Stimulated activated CD4-positive, alpha-beta T cell treated with anti-CD3 and anti-CD28 coated beads, Interleukin-2, amount 100 ng/mL, for 4 hours (primary cell): Measurements from ENCODE around the gene CHRM1.
"Not testable (repeated sequence)": the region's sequence is repeated elsewhere in the genome, so short reads cannot be mapped to it uniquely, and the experiment has no call there.

Experiments
- DNase-seq: peaks from one replicate; pipeline ENCODE4 v3.0.0-alpha.2; 2020; ENCODE audit warnings: low read depth

The CHRM1 gene, protein sequence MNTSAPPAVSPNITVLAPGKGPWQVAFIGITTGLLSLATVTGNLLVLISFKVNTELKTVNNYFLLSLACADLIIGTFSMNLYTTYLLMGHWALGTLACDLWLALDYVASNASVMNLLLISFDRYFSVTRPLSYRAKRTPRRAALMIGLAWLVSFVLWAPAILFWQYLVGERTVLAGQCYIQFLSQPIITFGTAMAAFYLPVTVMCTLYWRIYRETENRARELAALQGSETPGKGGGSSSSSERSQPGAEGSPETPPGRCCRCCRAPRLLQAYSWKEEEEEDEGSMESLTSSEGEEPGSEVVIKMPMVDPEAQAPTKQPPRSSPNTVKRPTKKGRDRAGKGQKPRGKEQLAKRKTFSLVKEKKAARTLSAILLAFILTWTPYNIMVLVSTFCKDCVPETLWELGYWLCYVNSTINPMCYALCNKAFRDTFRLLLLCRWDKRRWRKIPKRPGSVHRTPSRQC

DNA sequence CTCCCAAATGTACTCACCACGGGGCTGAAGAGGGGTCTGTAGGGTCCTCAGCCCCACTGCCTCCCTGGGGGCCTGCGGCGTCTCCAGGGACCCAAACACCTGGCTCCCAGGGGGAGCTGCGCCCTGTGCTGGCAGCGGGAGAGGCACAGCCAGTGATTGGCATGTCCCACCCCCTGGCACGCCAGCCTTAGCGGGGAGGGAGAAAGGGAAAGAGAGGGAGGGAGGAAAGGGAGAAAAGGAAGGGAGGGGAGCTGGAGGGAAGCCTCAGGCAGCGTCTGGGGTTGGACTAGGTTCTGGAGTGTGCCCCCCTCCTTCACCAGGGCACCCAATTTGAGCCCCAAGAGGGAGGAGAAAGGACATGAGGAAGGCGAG is at the start of gene CHRM1:
CHRM1 (minus strand) TSS at position 163 of the 372 bp plus-strand sequence. CDS start 10,263 bp downstream, outside the sequence.
- DNase-seq, result no peak

DNA sequence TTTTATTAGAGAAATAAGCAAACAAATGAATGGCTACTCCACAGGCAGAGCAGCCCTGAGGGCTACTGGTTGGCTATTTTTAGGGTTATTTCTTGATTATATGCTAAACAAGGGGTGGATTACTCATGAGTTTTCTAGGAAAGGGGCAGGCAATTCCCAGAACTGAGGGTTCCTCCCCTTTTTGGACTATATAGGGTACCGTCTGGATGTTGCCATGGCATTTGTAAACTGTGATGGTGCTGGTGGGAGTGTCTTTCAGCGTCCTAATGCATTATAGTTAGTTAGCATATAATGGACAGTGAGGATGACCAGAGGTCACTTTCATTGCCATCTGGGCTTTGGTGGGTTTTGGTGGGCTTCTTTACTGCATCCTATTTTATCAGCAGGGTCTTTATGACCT is 44.4 kb upstream of the CHRM1 start:
- no peak for DNase-seq

DNA sequence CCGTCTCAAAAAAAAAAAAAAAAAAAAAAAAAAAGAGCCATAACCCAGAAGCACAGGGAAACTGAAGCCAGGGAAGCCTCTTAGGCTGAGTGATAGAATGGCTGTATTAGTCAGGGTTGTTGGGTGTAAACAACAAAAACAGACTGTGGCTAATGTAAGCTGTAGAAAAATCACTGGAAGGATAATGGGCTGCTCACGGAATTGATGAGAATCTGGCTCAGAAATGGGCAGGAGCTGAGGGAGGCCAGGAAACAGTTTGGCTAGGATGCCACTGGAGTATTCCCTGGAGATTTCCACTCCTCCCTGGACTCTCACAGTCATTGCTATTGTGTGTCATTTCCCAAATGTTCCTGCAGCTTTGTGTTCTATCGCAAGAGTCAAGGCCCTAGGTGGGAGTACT is 41.2 kb upstream of the CHRM1 start:
- no peak for DNase-seq

DNA sequence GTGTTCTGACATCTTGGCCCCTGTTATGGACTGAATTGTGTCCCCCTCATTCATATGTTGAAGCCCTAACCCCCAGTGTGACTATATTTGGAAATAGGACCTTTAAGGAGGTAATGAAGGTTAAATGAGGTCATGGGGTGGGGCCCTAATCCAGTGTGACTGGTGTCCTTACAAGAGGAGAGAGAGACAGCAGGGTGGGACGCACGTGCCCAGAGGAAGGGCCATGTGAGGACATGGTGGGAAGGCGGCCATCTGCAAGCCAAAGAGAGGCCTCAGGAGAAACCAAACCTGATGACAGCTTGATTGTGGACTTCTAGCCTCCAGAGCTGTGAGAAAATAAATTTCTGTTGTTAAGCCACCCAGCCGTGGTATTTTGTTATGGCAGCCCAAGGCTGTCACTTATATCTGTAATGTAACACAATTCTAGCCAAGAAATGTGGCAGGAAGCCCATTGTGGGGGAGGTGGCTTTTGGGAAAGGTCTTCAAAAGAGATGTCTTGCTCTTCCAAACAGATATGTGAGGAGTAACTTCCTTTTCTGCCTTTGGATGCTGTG is 39.9 kb upstream of the CHRM1 start:
- DNase-seq, result no peak

DNA sequence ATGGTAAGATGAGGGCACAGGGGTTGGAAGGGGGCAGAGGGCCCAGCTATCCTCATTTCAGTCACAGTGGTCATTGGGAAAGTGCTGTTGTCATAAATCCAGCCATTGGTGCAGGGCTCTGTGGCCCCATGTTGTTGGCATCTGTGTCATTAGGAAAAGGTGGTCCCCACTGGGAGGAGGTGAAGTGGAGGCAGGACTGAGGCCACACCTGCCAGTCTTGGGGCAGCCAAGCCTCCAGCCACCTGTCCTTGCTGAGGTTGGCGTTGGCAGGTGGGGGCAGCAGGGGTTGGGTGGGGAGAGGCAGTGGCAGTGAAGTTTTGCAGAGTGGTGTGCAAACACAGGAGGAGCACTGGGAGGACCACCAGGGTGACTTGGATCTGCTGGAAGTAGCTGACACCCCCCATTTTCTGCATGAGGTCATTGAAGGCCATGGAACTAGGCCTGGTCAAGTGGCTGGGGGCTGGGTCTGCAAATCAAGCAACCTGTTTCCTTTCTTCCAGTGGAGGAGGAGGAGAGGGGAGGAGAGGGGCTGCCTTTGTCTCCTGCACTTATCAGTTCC is 38.3 kb upstream of the CHRM1 start:
- no peak for DNase-seq

DNA sequence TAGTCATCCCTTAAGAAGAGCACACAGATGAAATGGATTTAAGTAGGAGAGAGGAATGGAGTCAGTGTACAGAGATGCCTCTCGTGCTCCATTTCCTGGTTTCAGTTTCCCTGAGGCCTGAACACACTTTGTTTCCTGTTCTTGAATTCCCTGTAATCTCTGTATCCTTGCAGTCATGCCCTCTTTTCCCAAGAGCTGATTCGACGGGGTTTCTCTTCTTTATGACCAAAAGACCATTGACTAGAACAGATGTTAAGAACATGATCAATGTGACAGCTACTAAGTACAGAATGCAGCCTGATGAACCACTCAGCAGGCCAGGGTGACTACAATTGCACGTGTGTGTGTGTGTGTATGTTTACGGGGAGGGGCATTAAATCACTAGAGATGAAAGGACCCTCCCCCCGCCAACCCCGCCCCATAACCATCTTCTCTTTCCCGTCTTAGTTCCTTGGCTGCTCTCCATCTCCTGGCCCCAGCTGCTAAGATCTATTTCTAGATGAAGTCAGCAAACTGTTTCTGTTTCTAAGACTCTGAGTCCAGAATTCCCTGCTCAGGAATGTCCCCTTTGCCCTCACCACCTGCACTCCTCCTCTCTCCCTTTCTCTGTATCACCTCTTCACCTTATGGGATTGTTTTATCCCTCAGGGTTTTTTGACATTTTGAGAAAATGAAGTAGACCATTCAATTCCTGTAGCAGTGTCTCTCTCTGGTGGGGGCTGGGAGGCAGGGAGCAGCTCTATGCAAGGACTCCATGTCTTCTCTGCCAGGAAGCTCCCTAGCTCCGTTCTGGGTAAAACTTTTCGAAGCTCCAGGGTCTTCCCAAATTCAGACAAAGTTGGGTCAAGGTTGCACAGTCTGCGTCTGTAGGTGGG is 37.6 kb upstream of the CHRM1 start:
- DNase-seq, result no peak

DNA sequence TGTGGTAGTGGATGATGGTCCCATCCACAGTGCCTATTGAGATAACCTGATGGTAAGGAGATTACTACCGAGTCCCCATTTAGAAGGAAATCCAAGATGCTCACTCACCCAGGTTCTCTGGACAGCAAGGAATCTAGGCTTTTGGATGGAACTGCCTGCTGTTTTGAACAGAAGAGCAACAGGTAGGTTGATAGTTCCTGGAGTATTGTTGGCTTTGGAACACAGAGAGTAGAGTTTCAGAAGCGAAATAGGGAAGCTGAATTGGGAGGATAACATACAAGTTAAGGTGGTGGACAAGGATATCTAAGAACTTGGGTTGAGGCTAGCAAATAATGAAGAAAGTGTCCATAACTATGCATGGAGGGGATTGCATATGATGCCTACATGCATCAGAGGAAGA is 36.0 kb upstream of the CHRM1 start:
- no peak for DNase-seq

DNA sequence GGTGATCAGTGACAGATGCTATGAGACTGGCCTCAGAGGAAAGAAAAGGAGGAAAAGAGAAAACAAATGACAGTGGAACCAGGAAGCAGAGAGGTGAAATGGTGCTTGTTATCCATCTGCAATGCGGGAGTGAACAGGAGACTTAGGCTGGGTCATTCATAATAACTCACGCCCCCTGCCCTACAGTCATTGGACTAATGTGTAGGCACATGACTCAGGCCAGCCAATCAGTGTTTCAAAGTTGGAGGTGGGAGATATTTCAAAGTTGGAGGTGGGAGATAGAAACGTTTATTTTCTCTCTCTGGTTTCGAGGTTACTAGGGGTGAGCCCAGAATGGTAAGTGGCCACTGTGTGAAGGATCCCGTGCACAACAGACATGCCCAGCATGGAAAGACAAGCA is 33.3 kb upstream of the CHRM1 start:
- no peak for DNase-seq

DNA sequence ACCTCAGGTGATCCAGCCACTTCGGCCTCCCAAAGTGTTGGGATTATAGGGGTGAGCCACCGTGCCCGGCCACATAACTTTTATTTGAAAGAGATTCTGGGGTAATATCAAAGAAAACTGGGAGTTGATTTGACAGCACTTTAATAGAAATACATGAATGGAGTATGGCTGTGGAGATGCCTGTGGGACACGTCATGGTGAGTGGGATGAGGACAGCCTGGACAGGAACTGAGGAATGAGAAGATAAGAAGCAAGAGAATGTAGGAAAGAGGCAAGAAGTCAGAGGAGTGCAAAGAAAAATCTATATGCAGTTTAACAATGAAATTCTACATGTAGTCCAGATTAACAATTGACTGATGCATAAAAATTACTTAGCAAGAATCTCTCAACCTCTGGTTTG is 32.6 kb upstream of the CHRM1 start:
- no peak for DNase-seq

DNA sequence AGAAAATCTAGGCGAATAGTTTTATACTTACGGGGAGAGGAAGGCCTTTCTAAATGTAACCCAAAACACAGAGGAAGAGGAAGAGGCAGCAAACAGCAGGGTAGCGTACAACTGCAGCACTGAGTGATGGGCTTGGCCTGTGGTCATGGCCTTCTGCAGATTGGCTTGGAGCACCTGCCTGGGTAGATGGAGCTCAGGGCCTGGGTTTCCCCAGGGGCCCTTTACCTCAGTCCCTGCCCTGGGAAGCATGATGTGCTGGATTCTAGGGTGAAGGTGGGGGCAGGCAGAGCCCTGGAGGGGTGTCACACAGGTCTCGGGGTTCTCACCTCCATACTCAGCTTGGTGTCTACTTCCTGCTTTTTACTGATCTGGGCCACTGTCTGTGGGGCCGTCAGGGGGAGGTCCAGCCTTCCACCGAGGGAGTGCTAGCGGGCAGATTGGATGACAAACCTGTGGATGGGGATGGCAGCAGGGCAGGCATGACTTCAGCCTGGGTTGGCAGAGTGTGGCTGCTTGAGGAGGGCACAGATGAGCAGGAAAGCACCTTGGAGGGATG is 27.7 kb upstream of the CHRM1 start:
- no peak for DNase-seq

DNA sequence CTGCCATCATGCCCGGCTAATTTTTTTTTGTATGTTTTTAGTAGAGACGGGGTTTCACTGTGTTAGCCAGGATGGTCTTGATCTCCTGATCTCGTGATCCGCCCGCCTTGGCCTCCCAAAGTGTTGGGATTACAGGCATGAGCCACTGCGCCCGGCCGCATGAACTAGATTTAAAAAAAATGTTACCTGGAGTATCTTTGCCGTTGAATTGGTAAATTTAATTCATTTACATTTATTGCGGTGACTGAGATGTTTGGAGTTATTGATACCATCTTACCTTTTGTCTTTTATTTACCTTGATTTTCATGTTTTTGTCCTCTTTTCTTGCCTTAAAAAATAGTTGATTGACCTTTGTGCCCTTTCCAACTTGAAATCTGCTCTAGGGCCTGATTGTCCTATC is 24.4 kb upstream of the CHRM1 start:
- not testable (repeated sequence) for DNase-seq

DNA sequence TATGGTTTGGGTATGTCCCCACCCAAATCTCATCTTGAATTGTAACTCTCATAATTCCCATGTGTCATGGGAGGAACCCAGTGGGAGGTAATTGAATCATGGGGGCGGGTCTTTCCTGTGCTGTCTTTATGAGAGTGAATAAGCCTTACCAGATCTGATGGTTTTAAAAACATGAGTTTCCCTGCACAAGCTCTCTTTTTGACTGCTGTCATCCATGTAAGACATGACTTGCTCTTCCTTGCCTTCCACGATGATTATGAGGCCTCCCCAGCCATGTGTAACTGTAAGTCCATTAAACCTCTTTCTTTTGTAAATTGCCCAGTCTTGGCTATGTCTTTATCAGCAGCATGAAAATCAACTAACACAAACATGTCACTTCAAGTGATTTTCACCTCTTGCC is 16.4 kb upstream of the CHRM1 start:
- DNase-seq, result not testable (repeated sequence)

DNA sequence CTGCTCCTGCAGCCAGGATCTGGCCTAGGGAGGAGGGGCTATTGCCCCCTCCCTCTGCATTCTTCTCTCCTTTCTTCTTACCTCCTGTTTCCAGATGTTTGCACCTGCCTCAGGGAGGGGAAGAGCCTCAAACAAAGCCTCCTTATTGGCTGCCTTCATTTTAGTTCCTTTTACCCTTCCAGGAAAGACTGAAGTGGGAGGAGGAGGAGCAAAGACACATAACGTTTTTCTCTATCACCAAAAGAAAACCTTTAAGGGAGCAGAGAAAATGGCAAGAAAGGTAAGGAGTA is 13.3 kb upstream of the CHRM1 start:
- DNase-seq, result no peak

DNA sequence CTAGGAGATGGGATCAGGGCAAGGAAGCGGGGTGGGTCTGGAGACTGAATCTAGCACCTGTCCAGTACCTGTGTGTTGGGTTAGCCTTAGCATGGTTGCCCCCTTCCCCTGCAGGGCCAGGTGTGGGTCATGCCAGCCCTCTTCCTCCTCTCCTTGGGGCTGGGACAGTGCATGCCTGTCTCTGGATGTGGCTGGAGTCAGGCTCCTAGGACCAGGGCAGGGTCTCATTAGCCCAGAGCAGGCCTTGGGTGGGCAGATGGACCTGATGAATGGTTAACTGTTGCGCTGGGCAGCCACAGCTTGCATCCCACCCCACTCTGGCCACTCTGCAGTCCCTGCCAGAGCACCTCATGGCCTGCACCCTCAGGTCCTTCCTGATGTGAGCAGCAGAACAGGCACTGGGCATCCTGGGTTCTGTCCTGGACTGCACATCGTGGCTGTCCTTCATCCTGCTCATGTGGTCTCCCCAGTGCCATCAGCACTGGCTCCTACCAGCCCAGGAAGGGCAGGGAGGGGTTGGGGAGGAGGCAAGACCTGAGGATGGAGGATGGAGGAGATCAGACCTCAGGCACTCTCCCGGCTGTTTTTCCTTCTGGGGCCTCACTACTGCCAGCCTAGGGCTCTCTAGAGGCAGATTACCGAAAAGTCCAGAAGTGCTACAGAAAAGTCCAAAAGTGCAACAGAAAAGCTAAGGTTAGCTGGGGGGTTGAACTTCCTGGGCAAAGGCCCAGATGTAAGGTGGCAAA is 12.8 kb upstream of the CHRM1 start:
- no peak for DNase-seq

DNA sequence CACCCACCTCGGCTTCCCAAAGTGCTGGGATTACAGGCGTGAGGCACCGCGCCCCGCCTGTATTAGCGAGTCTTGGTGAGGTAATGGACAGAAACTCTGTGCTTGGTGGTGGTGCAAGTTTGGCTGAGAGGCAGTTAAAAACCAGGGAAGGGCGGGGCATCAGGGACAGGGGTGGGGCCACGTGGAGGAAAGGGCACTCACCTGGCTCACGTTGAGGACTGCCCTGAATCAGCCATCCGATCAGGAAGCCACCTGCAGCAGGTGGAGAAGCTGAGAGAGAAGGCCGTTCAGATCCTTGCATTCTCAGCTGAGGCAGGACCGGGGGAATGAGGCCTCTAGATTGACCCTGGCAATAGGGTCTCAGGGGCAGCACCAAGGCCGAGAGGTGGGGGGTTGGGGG is 12.1 kb upstream of the CHRM1 start:
- DNase-seq, result no peak

DNA sequence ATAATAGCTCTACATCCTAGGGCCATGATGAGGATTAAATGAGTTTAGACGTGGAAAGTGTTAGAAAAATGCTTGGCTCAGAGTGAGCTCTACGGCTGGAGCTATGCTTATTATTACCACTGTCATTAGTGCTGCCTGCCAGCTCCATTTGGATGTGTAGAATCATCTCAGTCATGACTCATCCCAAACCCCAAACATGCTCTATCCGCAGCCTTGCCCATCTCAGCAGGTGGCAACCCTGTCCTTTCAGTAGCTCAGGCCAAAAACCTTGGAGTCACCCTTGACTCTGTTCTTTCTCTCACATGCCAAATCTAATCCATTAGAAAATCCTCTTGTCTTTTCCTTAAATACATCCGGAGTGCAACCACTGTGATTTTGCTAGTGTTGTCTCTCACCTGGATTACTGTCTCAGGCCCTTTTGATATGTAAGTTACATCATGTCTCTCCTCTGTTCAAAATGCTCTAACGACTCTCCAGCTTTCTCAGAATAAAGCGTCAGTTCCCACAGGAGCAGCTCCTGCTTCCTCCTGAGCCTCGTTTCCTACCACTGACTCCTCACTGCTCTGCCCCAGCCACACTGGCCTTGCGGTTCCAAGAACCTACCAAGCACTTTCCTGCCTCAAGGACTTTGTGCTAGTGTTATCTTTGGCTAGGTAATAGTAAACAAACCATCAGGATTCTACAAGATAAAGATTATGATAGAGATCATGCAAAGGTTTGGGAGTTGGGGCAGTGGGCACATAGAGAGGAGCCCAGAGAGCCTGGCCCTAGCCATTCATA is 10.5 kb upstream of the CHRM1 start:
- no peak for DNase-seq

DNA sequence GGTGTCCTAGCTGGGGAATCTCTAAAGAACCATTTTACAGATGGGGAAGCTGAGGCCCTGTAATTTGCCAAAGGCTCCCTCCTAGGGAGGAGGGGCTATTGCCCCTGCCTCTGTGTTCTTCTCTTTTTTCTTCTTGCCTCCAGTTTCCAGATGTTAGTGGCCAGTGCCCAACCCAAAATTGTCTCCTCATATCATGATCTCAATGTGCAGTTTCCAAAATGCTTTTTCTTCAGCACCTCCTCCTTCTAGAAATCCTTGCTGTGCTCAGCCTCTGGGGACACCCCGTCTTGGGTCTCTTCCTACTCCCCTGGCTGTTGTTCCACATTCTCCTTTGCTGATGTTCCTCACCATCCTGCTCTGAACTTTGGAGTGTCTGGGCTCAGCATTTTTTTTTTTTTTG is 9.5 kb upstream of the CHRM1 start:
- no peak for DNase-seq

DNA sequence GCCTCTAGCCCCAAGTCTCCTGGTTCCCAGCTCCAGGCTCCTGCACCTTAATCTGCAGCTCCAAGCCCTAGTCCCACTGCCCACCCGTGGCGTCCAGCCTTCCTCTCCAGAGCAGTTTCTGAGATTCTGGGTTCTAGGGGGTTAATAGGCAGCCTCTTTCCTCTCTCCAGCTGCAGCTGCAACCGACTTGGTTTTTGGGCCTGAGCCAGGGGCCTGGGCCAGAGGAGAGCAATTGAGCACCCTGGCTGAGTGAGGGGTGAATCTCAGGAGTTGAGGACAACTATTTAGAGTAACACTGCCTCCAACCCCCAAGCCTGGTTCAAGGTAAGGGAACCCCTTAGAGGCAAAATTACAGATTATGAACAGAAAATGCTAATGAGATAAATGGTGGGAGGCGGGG is 9.0 kb upstream of the CHRM1 start:
- no peak for DNase-seq

DNA sequence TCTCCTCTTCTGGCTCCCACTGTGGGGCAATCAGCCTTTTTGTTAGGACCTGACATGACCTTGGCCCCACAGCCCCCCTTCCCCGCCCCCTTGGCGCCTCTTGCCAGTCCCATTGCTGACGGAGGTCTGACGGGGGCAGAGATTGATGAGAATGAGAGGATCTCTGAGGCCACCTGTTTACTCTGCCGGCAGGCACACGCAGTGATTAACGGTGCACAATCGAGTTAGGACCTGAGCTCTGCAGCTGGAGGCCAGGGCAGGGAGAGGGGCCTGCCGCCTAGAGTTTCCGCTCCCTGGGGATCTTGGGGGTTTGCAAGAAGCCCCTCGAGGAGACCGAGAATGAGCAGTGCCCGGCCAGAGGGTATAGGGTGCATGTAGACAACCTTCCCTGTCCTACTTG is 6.8 kb upstream of the CHRM1 start:
- DNase-seq, result no peak

DNA sequence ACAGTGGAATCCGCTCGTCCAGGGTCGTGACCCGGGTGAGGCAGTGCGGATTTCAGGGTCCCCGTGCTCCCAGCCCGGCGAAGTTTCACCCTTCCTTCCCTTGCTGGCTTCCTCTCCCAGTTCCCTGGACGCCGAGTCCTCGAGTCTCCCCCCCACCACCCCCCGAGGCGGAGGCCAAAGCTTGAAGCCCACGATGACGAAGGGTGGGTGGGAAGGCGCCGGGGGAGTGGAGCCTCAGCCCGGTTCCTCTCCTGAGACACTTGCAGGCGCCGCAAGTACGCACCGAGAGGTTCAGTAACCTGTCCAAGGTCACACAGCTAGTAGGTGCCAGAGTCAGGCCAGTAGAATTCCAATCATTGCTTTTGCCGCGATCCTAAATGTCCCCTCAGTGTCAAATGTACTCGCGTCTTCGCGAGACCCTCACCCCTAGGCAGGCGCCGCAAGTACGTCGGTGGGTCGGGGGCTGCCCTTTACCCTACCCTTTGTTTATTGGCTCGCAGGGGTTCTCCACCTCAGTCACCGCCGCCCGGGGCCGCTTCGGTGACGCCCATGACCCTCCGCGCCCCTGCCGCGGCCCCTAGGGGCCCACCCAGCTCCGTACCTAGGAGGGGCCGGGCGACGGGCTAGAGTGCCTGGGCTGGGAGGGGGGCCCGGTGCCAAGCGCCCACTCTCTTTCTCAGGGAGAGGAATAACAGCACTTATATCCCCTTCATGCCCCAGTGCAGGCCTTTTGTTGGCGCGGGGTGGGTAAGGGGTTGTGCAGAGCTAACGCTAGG is 5.7 kb upstream of the CHRM1 start:
- no peak for DNase-seq
